AG08396 (cell line): ENCODE results near the gene PDIA4.
"Not testable (repeated sequence)": the region's sequence is repeated elsewhere in the genome, so short reads cannot be mapped to it uniquely, and the experiment has no call there.

Experiments used
- DNase-seq: peaks from one replicate; pipeline ENCODE4 v3.0.0; 2012; ENCODE audit warnings: low spot score, mixed read lengths

The PDIA4 gene

GRCh38 chr7:149036676-149037075, 8.4 kb upstream of the PDIA4 start:
- DNase-seq, result no peak

GRCh38 chr7:149031353-149031910, 3.1 kb upstream of the PDIA4 start:
- DNase-seq, result no peak

DNA sequence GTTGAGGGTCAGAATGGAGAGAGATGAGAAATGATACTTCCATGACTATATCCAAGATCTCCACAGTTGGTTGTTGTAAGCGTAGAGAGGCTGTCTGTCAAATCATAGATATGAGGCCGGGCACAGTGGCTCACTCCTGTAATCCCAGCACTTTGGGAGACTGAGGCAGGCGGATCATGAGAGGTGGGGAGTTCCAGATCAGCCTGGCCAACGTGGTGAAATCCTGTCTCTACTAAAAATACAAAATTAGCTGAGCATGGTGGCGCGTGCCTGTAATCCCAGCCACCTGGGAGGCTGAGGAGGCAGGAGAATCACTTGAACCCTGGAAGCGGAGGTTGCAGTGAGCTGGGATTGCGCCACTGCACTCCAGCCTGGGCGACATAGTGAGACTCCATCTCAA, 2.1 kb upstream of the PDIA4 start:
- DNase-seq, result not testable (repeated sequence)

DNA sequence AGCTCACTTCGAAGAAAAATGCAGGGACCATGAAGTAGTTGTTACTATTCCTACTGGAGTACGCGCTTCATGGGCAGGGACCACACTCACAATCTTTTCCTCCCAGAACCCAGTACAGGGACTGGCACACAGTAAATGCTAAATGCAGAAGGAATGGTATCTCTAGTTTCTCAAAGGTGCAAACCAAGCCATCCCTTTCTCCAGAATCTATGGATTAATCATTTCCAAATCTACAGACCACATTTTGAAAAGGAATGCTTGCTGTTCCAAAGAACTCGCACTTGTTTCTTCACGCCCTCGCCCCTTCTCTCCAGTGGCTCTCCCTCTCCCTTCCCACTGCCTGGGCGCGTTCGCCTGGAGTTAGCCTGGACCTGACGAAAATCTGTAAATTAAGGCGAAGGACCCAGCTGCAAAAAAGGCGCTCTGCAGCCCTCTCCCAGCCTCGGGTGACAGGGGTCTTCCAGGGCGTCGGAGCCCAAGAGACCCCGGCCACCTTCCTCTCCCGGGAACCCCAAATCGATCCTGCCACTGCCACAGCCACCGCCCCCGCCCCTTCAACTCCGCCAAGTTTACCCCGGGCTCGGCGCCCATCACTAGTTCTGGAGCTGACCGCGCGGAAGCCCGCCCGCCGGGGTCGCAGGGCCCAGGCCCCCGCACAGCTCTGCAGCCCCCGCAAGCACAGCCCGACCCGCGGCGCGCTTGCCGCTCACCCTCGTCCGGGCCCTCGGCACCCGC, 527 bp downstream of the PDIA4 start:
- DNase-seq, result peak; percentile 25

GRCh38 chr7:149027055-149027454, 1.2 kb downstream of the PDIA4 start:
- DNase-seq, result no peak

DNA sequence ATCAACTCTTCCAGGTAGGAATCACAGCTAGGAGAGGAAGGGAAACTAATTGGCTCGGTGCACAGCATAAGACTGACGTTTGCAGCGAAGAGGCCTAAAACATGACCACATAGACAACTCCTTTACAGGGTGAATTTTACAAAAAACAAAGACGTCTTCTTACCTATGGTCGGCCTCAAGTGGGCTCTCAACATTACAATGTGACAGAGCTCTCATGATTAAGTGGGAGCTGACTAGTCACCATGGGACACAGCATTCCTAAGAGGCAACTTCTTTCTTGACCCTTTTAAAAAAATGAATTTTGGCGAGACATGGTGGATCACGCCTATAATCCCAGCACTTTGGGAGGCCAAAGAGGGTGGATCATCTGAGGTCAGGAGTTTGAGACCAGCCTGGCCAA, 4.6 kb downstream of the PDIA4 start:
- DNase-seq, result no peak

GRCh38 chr7:149022756-149023360, 5.4 kb downstream of the PDIA4 start:
- DNase-seq, result no peak

DNA sequence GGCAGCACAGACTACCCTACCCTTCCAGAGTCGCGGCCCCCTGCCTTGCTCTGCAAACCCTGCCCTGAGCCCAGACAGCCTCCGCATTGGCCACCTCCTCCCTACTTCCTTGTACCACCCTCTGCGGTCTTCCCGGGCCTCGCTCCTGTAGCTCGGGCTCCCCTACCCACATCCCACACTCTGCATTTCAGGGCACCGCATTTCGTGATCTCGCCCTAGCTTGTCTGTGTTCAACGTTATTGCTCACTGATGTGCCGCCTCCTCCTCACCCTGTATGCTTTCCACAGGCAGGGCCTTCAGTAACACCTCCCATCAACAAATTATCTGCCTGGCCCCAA, 6.6 kb downstream of the PDIA4 start:
- DNase-seq, result no peak

- no peak for DNase-seq
These were observed 7.8 kb downstream of the PDIA4 start for GRCh38 chr7:149020483-149020882.

DNA sequence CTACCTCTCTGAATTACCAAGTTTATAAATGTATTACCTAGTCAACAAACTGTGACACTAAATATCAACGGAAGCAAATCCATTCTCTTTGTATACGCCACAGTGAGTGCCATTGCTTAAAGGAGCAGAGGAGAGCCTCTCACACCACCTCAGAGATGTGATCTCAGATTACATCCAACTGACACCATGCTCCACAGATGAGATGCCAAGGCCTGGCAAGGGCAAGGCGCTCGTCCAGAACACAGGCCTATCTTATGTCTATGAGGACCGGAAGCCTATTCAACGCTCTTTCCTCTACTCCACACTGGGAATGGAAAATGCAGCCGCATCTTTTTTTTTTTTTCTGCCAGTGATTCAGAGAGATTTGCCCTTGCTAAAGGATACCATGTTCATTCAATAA, 11.4 kb downstream of the PDIA4 start:
- no peak for DNase-seq

GRCh38 chr7:149014309-149014708, 14.0 kb downstream of the PDIA4 start:
- DNase-seq, result no peak

DNA sequence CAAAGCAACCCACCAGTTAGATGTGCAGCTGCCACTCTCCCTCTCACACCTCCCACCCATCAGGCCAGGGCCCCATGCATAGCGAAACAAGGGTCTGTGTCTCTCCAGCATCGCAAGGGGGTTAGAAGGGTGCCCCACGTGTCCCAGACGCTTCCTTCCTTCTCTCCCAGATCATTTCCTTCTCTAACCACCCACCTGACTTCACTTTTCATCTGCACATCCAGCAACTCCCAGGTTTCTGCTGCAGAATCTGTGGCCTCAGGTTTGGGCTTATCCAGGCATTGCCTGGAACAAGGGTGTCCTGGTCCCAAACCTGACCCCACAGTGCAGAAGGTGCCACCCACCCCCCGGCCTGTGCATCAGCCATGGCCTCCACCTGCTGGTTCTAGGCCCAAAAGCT, 14.4 kb downstream of the PDIA4 start:
- no peak for DNase-seq

DNA sequence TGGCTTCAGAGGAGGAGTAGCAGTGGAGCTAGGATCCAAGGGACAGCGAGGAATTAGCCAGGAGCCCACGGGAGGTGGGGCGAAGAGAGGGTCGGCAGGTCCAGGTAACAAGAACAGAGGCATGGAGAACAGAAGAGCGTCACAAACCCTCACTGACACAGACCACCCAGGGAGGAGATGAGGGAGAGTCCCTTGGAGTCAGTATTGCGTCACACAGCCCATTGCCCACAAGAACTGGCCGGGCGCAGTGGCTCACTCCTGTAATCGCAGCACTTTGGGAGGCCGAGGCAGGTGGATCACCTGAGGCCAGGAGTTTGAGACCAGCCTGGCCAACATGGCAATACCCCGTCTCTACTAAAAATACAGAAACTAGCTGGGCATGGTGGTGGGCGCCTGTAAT, 15.6 kb downstream of the PDIA4 start:
- DNase-seq, result not testable (repeated sequence)

GRCh38 chr7:149011491-149011890, 16.8 kb downstream of the PDIA4 start:
- DNase-seq, result no peak

- DNase-seq, result no peak
These were observed 17.9 kb downstream of the PDIA4 start for GRCh38 chr7:149010451-149010850.

DNA sequence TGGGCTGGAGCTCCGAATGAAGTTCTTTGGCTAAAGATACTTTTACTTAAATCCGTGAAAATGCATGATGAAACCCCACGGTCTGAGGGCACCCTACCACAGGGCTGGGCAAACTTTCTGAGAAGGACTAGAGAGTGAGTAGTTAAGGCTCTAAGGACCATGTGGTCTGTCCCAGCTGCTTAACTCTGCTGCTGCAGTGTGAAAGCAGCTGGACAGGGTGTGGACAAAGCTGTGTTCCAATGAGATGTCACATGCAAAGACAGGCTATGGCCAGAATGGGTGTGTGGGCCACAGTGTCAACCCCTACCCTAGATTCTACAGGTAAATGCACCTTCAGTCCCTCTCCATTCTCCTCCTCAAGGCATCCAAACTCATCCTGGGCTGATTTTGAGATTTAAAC, 18.8 kb downstream of the PDIA4 start:
- no peak for DNase-seq

GRCh38 chr7:149007611-149008010, 20.7 kb downstream of the PDIA4 start:
- no peak for DNase-seq

DNA sequence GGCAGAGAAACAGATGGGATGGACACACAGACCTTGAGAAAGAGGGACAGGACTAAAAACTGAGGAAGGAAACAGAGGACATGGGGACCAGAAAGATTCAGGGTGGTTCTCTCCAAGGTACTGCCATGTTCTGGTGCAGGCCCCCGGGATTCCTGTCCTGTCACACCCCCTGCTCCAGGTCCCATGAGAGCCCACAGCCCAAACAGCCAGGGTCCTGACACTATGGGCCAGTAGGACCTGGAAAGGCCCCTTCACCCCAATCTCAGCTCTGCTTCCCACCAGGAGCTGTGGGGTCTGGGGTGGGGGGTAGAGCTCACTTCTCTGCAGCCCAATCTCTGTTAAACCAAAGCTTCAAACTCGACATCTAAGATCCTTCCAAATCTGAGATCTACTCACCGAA, 21.2 kb downstream of the PDIA4 start:
- no peak for DNase-seq

- DNase-seq, result no peak
These were observed 22.0 kb downstream of the PDIA4 start for GRCh38 chr7:149006345-149006725.

GRCh38 chr7:149005427-149006344, 22.6 kb downstream of the PDIA4 start:
- peak; percentile 73 for DNase-seq

DNA sequence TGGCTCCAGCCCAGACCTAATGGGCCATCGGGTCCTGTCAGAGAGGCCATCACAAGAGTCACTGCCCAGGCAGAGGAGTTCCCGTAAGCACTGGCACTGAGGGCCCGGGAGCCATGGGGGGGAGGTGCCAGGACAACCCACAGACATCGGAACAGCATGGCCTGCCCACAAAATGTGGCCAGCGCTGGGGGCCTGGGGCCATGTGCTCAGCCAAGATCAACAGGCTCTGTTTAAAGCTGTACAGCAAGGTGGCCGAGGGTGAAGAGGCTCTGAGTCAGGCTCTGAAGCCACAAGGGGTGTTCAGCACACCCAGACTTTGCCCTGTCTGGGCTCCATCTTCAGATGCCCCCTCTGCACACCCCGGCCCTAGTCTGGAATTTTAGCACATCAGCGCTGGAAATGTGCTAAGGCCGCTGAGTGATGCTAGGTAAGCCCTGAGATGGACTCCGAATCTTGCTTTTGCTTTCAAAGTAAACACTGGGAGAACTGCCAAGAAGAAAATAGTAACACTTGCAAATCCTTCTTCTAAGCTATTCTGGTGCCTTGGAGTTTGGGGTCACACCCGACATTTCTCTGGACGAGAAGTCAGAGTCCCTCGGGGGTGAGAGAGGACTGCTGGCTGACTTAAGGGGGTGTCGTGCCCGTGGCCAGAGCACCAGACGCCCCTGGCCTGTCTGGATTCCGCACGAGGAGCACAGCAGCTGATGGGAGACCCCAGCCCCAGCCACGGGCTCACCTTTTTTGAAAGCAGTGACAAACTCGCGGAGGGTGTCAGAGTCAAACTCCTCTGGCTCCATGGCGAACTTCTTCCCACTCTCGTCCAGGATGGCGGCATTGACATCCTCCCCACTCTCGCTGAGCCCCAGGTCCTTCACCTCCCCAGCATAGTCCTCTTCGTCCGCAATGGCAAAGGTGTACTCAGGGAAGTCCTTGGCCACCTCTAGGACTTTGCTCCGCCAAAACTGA, 23.6 kb downstream of the PDIA4 start:
- DNase-seq, result no peak
